MCF 10A (cell line): Measurements from ENCODE around the gene THOC6. TPM values are rescaled to one million over a fixed set of nuclear protein-coding genes. Genes with fewer than 3 reads are reported as not detected.

ENCODE experiments used
- BruUV-seq: library from RNA; stranded (reverse); fragments of 400-500 nt; replicated peaks from 2 replicates; lab custom pipeline; 2021; lab: Mats Ljungman, UMichigan
- CTCF ChIA-PET: fragments of 300-600 bp; sonication (Branson Sonifier 250); formaldehyde crosslinking; extraction: SDS; loops from one replicate; lab custom pipeline; 2021; ENCODE audit warnings: antibody characterized with exemption, inconsistent platforms; lab: Yijun Ruan, JAX
- POLR2A ChIA-PET: fragments of 300-600, 350-650 bp; sonication (Branson Sonifier 250); formaldehyde crosslinking; extraction: SDS; loops from one replicate; lab custom pipeline; 2020; ENCODE audit warnings: antibody characterized with exemption, inconsistent platforms; lab: Yijun Ruan, JAX
- DNase-seq: peaks from one replicate; pipeline ENCODE4 v3.0.0-alpha.2; 2018; ENCODE audit not compliant: unreplicated experiment
- H3K27ac Mint-ChIP-seq: one replicate; pipeline ENCODE4 v1.8.0; 2022; ENCODE audit warnings: mild to moderate bottlenecking, low read depth, mixed read lengths; ENCODE audit not compliant: unreplicated experiment
- H3K27me3 Mint-ChIP-seq: one replicate; pipeline ENCODE4 v1.8.0; 2022; ENCODE audit warnings: mixed read lengths; ENCODE audit not compliant: insufficient read depth, unreplicated experiment
- H3K36me3 Mint-ChIP-seq: one replicate; pipeline ENCODE4 v1.8.0; 2022; ENCODE audit warnings: mild to moderate bottlenecking, moderate library complexity, mixed read lengths; ENCODE audit not compliant: insufficient read depth, unreplicated experiment
- H3K4me1 Mint-ChIP-seq: one replicate; pipeline ENCODE4 v1.8.0; 2022; ENCODE audit warnings: mixed read lengths; ENCODE audit not compliant: insufficient read depth, unreplicated experiment
- H3K4me3 Mint-ChIP-seq: one replicate; pipeline ENCODE4 v1.8.0; 2022; ENCODE audit warnings: mild to moderate bottlenecking, moderate library complexity, mixed read lengths; ENCODE audit not compliant: unreplicated experiment
- H3K9me3 Mint-ChIP-seq: one replicate; pipeline ENCODE4 v1.8.0; 2022; ENCODE audit warnings: mixed read lengths; ENCODE audit not compliant: unreplicated experiment
- CTCF ChIP-seq: fragments of 200-600 bp; IDR thresholded peaks from one replicate; pipeline ENCODE4 v1.8.0; 2022; ENCODE audit warnings: antibody characterized with exemption, mild to moderate bottlenecking; ENCODE audit not compliant: unreplicated experiment
- intact Hi-C: fragments of 100-400 bp; cut with micrococcal nuclease; formaldehyde crosslinking; loops from 2 replicates; pipeline ENCODE4 v1.14.1; 2022
- total RNA-seq: library from RNA; stranded (reverse); gene quantifications from 2 replicates; pipeline ENCODE4 v1.2.3, GENCODE V29; 2022

Gene THOC6
- total RNA-seq, 1 experiment from 2014 or later = 53.1 TPM

DNA sequence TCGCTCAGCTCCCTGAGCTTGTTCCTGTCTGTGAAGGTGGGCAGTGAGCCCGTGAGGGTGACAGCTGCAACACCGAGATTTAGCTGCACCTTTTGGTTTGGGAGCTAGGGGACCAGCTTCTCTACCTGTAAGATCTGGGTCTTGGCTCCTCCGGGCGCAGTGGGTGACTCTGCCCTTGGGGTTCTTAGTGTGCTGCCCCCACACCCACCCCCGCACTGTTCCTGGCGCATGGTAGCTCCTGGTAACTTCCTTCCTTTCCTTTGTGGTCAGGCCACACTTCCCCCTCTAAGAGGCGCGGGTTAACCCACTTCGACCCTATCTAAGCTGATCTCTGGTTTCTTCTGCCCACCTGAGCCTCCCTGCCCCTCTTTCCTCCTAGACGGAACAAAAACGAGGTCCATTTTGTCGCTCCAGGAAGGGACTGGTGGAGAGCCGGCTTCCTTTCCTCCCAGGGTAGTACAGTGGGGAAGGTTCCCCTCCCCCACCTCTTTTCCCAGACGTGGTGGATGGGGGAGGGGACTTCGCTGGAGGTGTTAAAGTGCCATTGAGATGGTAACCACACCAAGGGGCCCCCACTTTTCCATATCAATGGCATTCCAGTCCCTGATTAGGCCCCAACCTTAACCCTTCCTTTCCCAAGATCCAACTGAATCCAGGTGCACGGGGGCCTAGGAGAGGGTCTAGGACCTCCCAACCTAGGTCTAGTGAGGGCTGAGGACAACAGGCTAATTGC lies 15.7 kb upstream of the THOC6 start:
- no peaks in the 10 kb centered on the region for H3K9me3 Mint-ChIP-seq
- no peaks in the 10 kb centered on the region for H3K4me1 Mint-ChIP-seq
- intact Hi-C loops = no loop called here
- H3K27me3 Mint-ChIP-seq = no peaks in the 10 kb centered on the region
- DNase-seq = no peak
- CTCF ChIA-PET = interaction anchor here (0.6 to 9.6 kb wide), 2 partner anchors 20 to 265 kb away, joined by 5 to 121 read pairs; no protein-coding TSS in a partner anchor
- H3K4me3 Mint-ChIP-seq = no peak overlapping the region
- no TSS peak for BruUV-seq
- TF ChIP-seq CTCF = no peak
- POLR2A ChIA-PET = interaction anchor here (1.3 kb wide), 1 partner anchor 14 kb away, joined by 5 read pairs; no protein-coding TSS in a partner anchor
- no peaks in the 10 kb centered on the region for H3K36me3 Mint-ChIP-seq
- no peak overlapping the region for H3K27ac Mint-ChIP-seq

- Mint-ChIP-seq H3K27ac (no peak overlapping the region), H3K9me3 (no peaks in the 10 kb centered on the region), H3K36me3 (no peaks in the 10 kb centered on the region), H3K4me1 (no peaks in the 10 kb centered on the region), H3K4me3 (no peak overlapping the region), H3K27me3 (no peaks in the 10 kb centered on the region)
- no peak for TF ChIP-seq CTCF
- intact Hi-C loops = no loop called here
- DNase-seq = no peak
- ChIA-PET POLR2A (no interaction called here), CTCF (interaction anchor here (0.6 to 9.6 kb wide), 2 partner anchors 20 to 264 kb away, joined by 5 to 121 read pairs; no protein-coding TSS in a partner anchor)
- BruUV-seq = no TSS peak
Observed at GRCh38 chr16:3008690-3009037, 15.2 kb upstream of the THOC6 start.

- intact Hi-C loops = no loop called here
- H3K27me3 Mint-ChIP-seq = no peaks in the 10 kb centered on the region
- ChIA-PET CTCF (interaction anchor here (0.6 to 1.7 kb wide), 4 partner anchors 11 to 245 kb away, joined by 3 to 10 read pairs (median 4); partner anchors contain the start of gene TNFRSF12A), POLR2A (no interaction called here)
- H3K27ac Mint-ChIP-seq = no peak overlapping the region
- TF ChIP-seq CTCF = no peak
- H3K36me3 Mint-ChIP-seq = no peaks in the 10 kb centered on the region
- no peaks in the 10 kb centered on the region for H3K9me3 Mint-ChIP-seq
- no peak overlapping the region for H3K4me3 Mint-ChIP-seq
- no TSS peak for BruUV-seq
- no peaks in the 10 kb centered on the region for H3K4me1 Mint-ChIP-seq
- DNase-seq = no peak
Observed at GRCh38 chr16:3009568-3010390, 14.1 kb upstream of the THOC6 start.

DNA sequence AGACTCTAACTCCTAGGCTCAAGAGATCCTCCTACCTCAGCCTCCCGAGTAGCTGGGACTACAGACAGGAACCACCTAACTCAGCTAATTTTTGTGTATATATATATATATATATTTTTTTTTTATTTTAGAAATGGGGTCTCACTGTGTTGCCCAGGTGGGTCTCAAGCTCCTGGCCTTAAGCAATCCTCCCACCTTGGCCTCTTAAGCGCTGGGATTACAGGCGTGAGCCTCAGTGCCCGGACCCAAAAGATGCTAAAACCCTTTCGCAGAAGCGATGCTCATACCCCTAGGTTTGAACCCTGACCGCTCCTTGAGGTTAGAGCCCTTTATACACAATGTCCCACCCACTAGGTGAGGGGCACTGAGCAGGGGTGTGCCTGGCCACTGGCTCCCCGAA lies 13.3 kb upstream of the THOC6 start:
- intact Hi-C loops = no loop called here
- Mint-ChIP-seq H3K36me3 (no peaks in the 10 kb centered on the region), H3K4me3 (no peak overlapping the region), H3K27me3 (no peaks in the 10 kb centered on the region), H3K27ac (no peak overlapping the region), H3K9me3 (no peaks in the 10 kb centered on the region), H3K4me1 (no peaks in the 10 kb centered on the region)
- DNase-seq = no peak
- no TSS peak for BruUV-seq
- ChIA-PET CTCF (interaction anchor here (1.7 kb wide), 1 partner anchor 17 kb away, joined by 10 read pairs; no protein-coding TSS in a partner anchor), POLR2A (no interaction called here)
- TF ChIP-seq CTCF = no peak
